ENCODE measurements around the gene ELFN1.

ELFN1 gene

DNA sequence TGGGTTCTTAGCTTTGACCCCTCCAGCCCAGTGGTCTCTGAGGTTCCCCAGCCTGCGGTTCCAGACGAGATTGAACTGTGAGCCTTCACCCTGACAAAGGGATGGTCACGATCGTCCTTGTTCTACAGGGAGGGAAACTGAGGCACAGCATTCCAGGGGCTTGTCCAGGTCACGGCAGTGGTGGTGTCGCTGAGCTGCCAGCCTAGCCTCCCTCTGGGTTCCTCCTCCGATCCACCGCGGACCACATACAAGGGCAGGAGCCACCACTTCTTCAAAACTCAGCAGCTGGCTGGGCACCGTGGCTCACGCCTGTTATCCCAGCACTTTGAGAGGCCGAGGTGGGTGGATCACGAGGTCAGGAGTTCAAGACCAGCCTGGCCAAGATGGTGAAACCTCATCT lies 35.8 kb downstream of the ELFN1 start:
- DNase-seq (no peak), ATAC-seq (ENCODE audit: insufficient read depth, low read depth) (no peak)
- no peak overlapping the region for H3K27ac ChIP-seq (ENCODE audit: low read length)
- H3K9me3 ChIP-seq (ENCODE audit: insufficient read depth, low read length, severe bottlenecking): peaks cover 17% of the 10 kb centered on the region
- TF ChIP-seq CTCF (IDR thresholded peaks at IDR 0.05; ENCODE audit: borderline replicate concordance, extremely low read depth, low read length, poor library complexity, severe bottlenecking): no peak
- no peak for TF ChIP-seq EZH2 (IDR thresholded peaks at IDR 0.05; ENCODE audit: borderline replicate concordance, low read depth, low read length, severe bottlenecking)
- no peaks in the 10 kb centered on the region for H3K4me1 ChIP-seq (ENCODE audit: insufficient read depth, low read length)
- H3K79me2 ChIP-seq (ENCODE audit: insufficient read depth, low read length): 0 out of 2 replicates have a peak, but pooled peaks cover 3% of the 10 kb centered on the region
- no peak overlapping the region for H3K4me3 ChIP-seq (ENCODE audit: low read depth in 1 of 2, low read length in 2 of 2)
- H3K4me2 ChIP-seq (ENCODE audit: insufficient read depth, low read length): no peak overlapping the region
- no peak overlapping the region for H2AFZ ChIP-seq (ENCODE audit: low read depth, low read length)
- peaks cover 32% of the 10 kb centered on the region for H3K36me3 ChIP-seq (ENCODE audit: insufficient read depth, low read length)
- no peak overlapping the region for H3K9ac ChIP-seq (ENCODE audit: low read depth, low read length)
- H3K27me3 ChIP-seq (ENCODE audit: insufficient read depth, low read length, poor library complexity): no peaks in the 10 kb centered on the region
- H4K20me1 ChIP-seq (ENCODE audit: insufficient read depth, low read length): peaks cover 12% of the 10 kb centered on the region

- DNase-seq (no peak), ATAC-seq (ENCODE audit: insufficient read depth, low read depth) (no peak)
- Histone ChIP-seq H3K27ac (ENCODE audit: low read length) (no peak overlapping the region), H3K9me3 (ENCODE audit: insufficient read depth, low read length, severe bottlenecking) (peaks cover 17% of the 10 kb centered on the region), H3K36me3 (ENCODE audit: insufficient read depth, low read length) (peaks cover 29% of the 10 kb centered on the region), H3K4me3 (ENCODE audit: low read depth in 1 of 2, low read length in 2 of 2) (no peak overlapping the region), H3K27me3 (ENCODE audit: insufficient read depth, low read length, poor library complexity) (no peaks in the 10 kb centered on the region), H3K4me1 (ENCODE audit: insufficient read depth, low read length) (no peaks in the 10 kb centered on the region), H3K9ac (ENCODE audit: low read depth, low read length) (no peak overlapping the region), H2AFZ (ENCODE audit: low read depth, low read length) (no peak overlapping the region), H4K20me1 (ENCODE audit: insufficient read depth, low read length) (peaks cover 12% of the 10 kb centered on the region), H3K4me2 (ENCODE audit: insufficient read depth, low read length) (no peak overlapping the region), H3K79me2 (ENCODE audit: insufficient read depth, low read length) (0 out of 2 replicates have a peak, but pooled peaks cover 3% of the 10 kb centered on the region)
- no peak for TF ChIP-seq EZH2 (IDR thresholded peaks at IDR 0.05; ENCODE audit: borderline replicate concordance, low read depth, low read length, severe bottlenecking)
- TF ChIP-seq CTCF (IDR thresholded peaks at IDR 0.05; ENCODE audit: borderline replicate concordance, extremely low read depth, low read length, poor library complexity, severe bottlenecking): no peak
Observed at GRCh38 chr7:1706381-1706720, 36.3 kb downstream of the ELFN1 start.

GRCh38 chr7:1706721-1707613 lies 36.9 kb downstream of the ELFN1 start:
- Histone ChIP-seq H3K9me3 (ENCODE audit: insufficient read depth, low read length, severe bottlenecking) (peaks cover 16% of the 10 kb centered on the region), H3K9ac (ENCODE audit: low read depth, low read length) (no peak overlapping the region), H2AFZ (ENCODE audit: low read depth, low read length) (no peak overlapping the region), H3K79me2 (ENCODE audit: insufficient read depth, low read length) (0 out of 2 replicates have a peak, but pooled peaks cover 3% of the 10 kb centered on the region), H3K27ac (ENCODE audit: low read length) (no peak overlapping the region), H3K4me2 (ENCODE audit: insufficient read depth, low read length) (no peak overlapping the region), H3K27me3 (ENCODE audit: insufficient read depth, low read length, poor library complexity) (no peaks in the 10 kb centered on the region), H4K20me1 (ENCODE audit: insufficient read depth, low read length) (peaks cover 12% of the 10 kb centered on the region), H3K36me3 (ENCODE audit: insufficient read depth, low read length) (peaks cover 29% of the 10 kb centered on the region), H3K4me1 (ENCODE audit: insufficient read depth, low read length) (no peaks in the 10 kb centered on the region), H3K4me3 (ENCODE audit: low read depth in 1 of 2, low read length in 2 of 2) (no peak overlapping the region)
- ATAC-seq (ENCODE audit: insufficient read depth, low read depth) (no peak; the same call in 2 of the 3 replicates), DNase-seq (no peak)
- TF ChIP-seq EZH2 (IDR thresholded peaks at IDR 0.05; ENCODE audit: borderline replicate concordance, low read depth, low read length, severe bottlenecking): no peak
- TF ChIP-seq CTCF (IDR thresholded peaks at IDR 0.05; ENCODE audit: borderline replicate concordance, extremely low read depth, low read length, poor library complexity, severe bottlenecking): no peak

Measured in DND-41 (cell line).